Rectal smooth muscle tissue (tissue), 1 donor: Measurements from ENCODE around the gene ATG4B.

Experiments used
- H3K27ac ChIP-seq: one replicate; pipeline ENCODE4 v1.7.0; 2013; ENCODE audit warnings: low read depth, low read length, inconsistent platforms
- H3K27me3 ChIP-seq: one replicate; pipeline ENCODE4 v1.7.0; 2013; ENCODE audit warnings: low read length; ENCODE audit not compliant: control insufficient read depth, insufficient read depth
- H3K36me3 ChIP-seq: one replicate; pipeline ENCODE4 v1.7.0; 2013; ENCODE audit warnings: low read length; ENCODE audit not compliant: control insufficient read depth, insufficient read depth
- H3K4me1 ChIP-seq: one replicate; pipeline ENCODE4 v1.7.0; 2013; ENCODE audit warnings: low read length; ENCODE audit not compliant: control insufficient read depth, insufficient read depth
- H3K4me3 ChIP-seq: one replicate; pipeline ENCODE4 v1.7.0; 2013; ENCODE audit warnings: low read length
- H3K9ac ChIP-seq: one replicate; pipeline ENCODE4 v1.7.0; 2013; ENCODE audit warnings: low read length

Gene ATG4B

DNA sequence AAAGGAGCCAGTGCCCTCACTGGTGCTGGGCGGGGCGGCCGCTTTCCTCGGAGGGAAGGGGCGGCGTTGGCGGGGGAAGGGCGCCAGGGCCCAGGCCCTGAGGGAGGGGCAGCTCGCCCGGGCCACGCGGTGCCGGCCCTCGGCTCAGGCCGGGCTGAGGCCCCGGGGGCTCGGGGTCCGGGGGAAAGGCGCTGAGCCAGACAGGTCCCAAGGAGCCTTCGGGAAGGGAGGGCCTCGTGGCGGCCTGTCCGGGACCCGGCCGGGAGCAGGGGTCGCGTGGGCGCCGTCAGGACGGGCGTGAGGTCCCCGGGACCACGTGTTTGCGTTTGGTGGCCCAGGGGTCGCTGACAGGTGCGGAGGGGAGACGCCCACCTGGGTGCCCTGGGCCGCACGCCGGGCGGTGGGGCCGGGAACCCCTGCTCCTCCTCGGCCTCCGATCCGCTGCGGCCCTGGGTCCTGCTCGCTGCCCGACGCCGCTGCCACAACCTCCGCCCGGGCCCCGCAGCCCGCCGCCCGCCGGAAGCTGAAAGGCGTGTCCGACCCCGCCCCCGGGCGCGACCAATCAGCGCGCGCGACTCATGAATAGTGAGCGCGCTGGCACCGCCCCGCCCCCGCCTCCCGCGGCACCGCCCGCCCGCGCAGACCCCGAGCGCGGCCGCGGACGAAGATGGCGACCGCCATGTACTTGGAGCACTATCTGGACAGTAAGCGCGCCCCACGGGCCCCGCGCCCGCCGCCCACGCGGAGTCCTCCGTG lies 64.1 kb downstream of the ATG4B start, which contains the start of gene ING5:
Gene ING5, plus strand, starts transcription at position 641 of the 756 bp plus-strand sequence. Its CDS starts 27 bp downstream, at position 668.
- peaks cover 3% of the 10 kb centered on the region for H3K4me1 ChIP-seq
- H3K4me3 ChIP-seq: peak within 1 kb of the TSS; percentile 91
- peaks cover 6% of the 10 kb centered on the region for H3K36me3 ChIP-seq
- no peaks in the 10 kb centered on the region for H3K27me3 ChIP-seq
- peak within 1 kb of the TSS; percentile 73 for H3K9ac ChIP-seq
- peak within 1 kb of the TSS; percentile 80 for H3K27ac ChIP-seq

GRCh38 chr2:241702155-241703031 lies 64.9 kb downstream of the ATG4B start:
- Histone ChIP-seq H3K4me1 (peaks cover 3% of the 10 kb centered on the region), H3K36me3 (peaks cover 7% of the 10 kb centered on the region), H3K4me3 (peak overlapping the region; percentile 80), H3K27ac (peak overlapping the region; percentile 80), H3K9ac (peak overlapping the region; percentile 56), H3K27me3 (no peaks in the 10 kb centered on the region)

GRCh38 chr2:241703032-241703604 lies 65.6 kb downstream of the ATG4B start:
- Histone ChIP-seq H3K36me3 (peaks cover 7% of the 10 kb centered on the region), H3K9ac (no peak overlapping the region), H3K27me3 (no peaks in the 10 kb centered on the region), H3K4me3 (peak overlapping the region; percentile 80), H3K4me1 (peaks cover 3% of the 10 kb centered on the region), H3K27ac (no peak overlapping the region)

DNA sequence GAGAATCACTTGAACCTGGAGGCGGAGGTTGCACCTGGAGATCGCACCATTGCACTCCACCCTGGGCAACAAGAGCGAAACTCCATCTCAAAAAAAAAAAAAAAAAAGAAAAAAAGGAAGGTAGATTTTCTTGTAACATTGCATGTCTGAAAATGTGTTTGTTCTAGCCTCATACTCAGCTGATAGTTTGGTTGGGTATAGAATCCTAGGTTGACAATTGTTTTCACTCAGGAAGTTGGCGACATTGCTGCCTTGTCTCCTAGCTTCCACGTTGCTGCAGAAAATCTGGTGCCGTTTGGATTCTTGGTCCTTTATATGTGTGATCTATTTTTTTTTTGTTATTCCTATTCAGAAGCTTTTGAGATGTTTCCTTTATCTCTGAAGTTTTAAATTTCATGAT lies 69.0 kb downstream of the ATG4B start:
- H3K4me1 ChIP-seq: peaks cover 3% of the 10 kb centered on the region
- H3K9ac ChIP-seq: no peak overlapping the region
- H3K4me3 ChIP-seq: no peak overlapping the region
- H3K27me3 ChIP-seq: no peaks in the 10 kb centered on the region
- H3K27ac ChIP-seq: no peak overlapping the region
- peaks cover 20% of the 10 kb centered on the region for H3K36me3 ChIP-seq

DNA sequence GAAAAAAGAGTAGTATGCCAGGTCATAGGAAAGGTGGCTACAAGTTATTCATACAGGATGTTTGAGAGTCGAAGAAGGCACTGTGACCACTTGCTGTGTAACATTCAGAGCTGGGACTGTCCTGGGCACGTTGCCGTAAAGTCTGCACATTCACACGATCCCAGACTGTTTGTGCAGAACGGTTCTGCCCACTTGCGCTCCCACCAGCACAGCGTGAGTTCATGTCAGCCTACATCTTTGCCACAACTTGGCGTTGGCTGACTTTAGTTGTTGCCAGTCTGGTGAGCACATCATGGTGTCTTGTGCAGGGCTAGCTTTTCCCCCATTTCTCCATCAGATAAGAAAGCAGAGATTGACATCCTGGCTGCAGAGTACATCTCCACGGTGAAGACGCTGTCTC lies 71.4 kb downstream of the ATG4B start:
- Histone ChIP-seq H3K4me1 (no peaks in the 10 kb centered on the region), H3K27me3 (no peaks in the 10 kb centered on the region), H3K4me3 (no peak overlapping the region), H3K9ac (no peak overlapping the region), H3K27ac (no peak overlapping the region), H3K36me3 (peaks cover 33% of the 10 kb centered on the region)

GRCh38 chr2:241719093-241719492 lies 81.6 kb downstream of the ATG4B start:
- Histone ChIP-seq H3K4me1 (no peaks in the 10 kb centered on the region), H3K4me3 (no peak overlapping the region), H3K36me3 (peaks cover 26% of the 10 kb centered on the region), H3K9ac (no peak overlapping the region), H3K27me3 (no peaks in the 10 kb centered on the region), H3K27ac (no peak overlapping the region)

DNA sequence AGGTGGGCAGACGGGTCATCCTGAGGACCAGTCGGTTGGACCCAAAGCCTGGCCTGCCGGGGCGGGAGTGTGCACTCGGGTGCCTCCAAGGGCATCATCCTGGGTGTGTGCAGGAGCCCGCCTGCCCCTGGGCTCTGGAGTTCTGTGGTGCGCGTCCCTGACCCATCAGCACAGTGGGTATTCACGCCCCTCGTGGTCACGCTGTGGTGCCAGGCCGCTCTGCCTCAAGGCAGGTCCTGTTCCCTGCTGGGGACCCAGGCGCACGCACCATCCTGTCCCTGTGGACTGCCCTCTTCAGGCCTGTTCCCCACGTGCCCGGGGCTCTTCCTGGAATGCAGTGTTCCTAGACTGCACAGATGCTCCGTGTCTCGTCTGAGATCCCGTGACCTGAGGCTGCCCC lies 82.6 kb downstream of the ATG4B start:
- no peak overlapping the region for H3K4me3 ChIP-seq
- no peaks in the 10 kb centered on the region for H3K4me1 ChIP-seq
- no peaks in the 10 kb centered on the region for H3K27me3 ChIP-seq
- H3K36me3 ChIP-seq: peaks cover 24% of the 10 kb centered on the region
- H3K27ac ChIP-seq: no peak overlapping the region
- no peak overlapping the region for H3K9ac ChIP-seq

GRCh38 chr2:241720560-241720959 lies 83.1 kb downstream of the ATG4B start:
- Histone ChIP-seq H3K36me3 (peaks cover 25% of the 10 kb centered on the region), H3K27ac (no peak overlapping the region), H3K4me3 (no peak overlapping the region), H3K9ac (no peak overlapping the region), H3K27me3 (no peaks in the 10 kb centered on the region), H3K4me1 (no peaks in the 10 kb centered on the region)

DNA sequence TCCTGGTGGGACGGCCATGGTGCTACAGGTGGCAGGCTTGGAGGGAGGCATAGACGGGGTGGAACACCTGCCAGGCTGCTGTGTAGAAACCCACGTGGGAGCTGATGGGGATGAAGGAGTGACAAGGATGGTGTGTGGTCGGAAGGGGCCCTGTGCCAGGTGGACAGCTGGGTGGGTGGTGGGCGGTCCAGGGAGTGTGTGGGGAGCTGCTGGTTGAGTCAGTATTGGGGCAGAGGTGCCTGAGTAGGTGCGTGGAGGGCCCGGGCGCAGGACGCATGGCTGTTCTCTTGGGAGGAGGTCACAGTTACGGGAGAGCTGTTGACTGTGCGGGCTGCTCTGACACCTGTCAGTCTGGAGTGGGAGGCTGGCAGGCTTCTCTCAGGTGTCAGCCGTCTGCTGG lies 84.4 kb downstream of the ATG4B start:
- Histone ChIP-seq H3K36me3 (peaks cover 27% of the 10 kb centered on the region), H3K27me3 (no peaks in the 10 kb centered on the region)

DNA sequence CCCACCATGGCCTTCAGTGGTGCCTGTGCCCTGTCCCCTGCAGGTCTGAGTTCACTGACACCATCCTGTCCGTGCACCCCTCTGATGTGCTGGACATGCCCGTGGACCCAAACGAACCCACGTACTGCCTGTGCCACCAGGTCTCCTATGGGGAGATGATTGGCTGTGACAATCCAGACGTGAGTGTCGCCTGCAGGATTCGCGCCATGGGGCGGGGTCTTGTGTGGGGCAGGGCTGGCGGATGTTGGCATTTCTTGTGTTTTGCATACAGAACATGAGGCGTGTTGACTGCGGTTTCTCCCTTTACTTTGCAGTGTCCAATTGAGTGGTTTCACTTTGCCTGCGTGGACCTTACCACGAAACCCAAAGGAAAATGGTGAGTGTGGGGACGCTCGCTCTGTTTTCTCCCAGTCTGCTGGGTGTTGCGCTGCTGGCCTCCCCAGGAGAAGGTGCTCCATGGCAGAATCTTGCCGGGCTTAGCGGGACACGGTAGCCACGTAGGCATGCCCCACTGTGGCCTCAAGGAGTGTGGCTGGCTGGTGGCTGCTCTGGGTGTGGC lies 85.5 kb downstream of the ATG4B start:
- H3K36me3 ChIP-seq: peaks cover 27% of the 10 kb centered on the region

More for the DNA sequence above, 84.4 kb downstream of the ATG4B start:
- Histone ChIP-seq H3K27ac (no peak overlapping the region), H3K9ac (no peak overlapping the region), H3K4me3 (no peak overlapping the region), H3K4me1 (no peaks in the 10 kb centered on the region)

More for the DNA sequence above, 85.5 kb downstream of the ATG4B start:
- H3K4me1 ChIP-seq: no peaks in the 10 kb centered on the region
- H3K4me3 ChIP-seq: no peak overlapping the region
- no peak overlapping the region for H3K27ac ChIP-seq
- no peaks in the 10 kb centered on the region for H3K27me3 ChIP-seq
- H3K9ac ChIP-seq: no peak overlapping the region
